GM12878 (cell line): ENCODE measurements around the gene MSRB1. TPM values are rescaled to one million over a fixed set of nuclear protein-coding genes. Genes with fewer than 3 reads are reported as not detected.

Experiments used
- ATAC-seq: fragments of 200-7000 bp; cut with Tn5 transposase; 3 replicates; pipeline ENCODE4 v1.9.1; 2020; ENCODE audit warnings: mild to moderate bottlenecking, moderate library complexity
- BruUV-seq: library from RNA; stranded (reverse); fragments of 400-500 nt; replicated peaks from 2 replicates; lab custom pipeline; 2021; lab: Mats Ljungman, UMichigan
- CTCF ChIA-PET: fragments of 300-600 bp; sonication (Branson Sonifier 250); formaldehyde crosslinking; extraction: SDS; loops from one replicate; lab custom pipeline; 2021; ENCODE audit warnings: inconsistent platforms; lab: Yijun Ruan, JAX
- POLR2A ChIA-PET: fragments of 350-600 bp; formaldehyde crosslinking; extraction: SDS; loops from one replicate; lab custom pipeline; 2021; ENCODE audit warnings: inconsistent platforms; lab: Charles Lee
- RAD21 ChIA-PET: fragments of 300-600 bp; sonication (Branson Sonifier 250); formaldehyde crosslinking; loops from one replicate; lab custom pipeline; 2023; ENCODE audit warnings: antibody characterized with exemption; ENCODE audit not compliant: unreplicated experiment; lab: Charles Lee
- SMC1A ChIA-PET: fragments of 300-600 bp; sonication (Branson Sonifier 250); formaldehyde crosslinking; loops from one replicate; lab custom pipeline; 2023; ENCODE audit not compliant: unreplicated experiment, uncharacterized antibody; lab: Charles Lee
- DNase-seq: peaks from one replicate; pipeline ENCODE4 v3.0.0-alpha.2; 2011; ENCODE audit warnings: low read depth, low spot score
- FAIRE-seq: peaks from 3 replicates; lab custom pipeline; 2011; peaks lifted over from hg19 to GRCh38; lab: Jason Lieb, UNC
- H2AFZ ChIP-seq: 2 replicates; pipeline ENCODE4 v1.6.0; 2011; ENCODE audit warnings: low read depth, low read length, control low read depth; ENCODE audit not compliant: control insufficient read depth
- H3K27ac ChIP-seq: 2 replicates; pipeline ENCODE4 v1.5.1; 2011; ENCODE audit warnings: control low read depth; ENCODE audit not compliant: control insufficient read depth, insufficient read depth
- H3K27me3 ChIP-seq, 2 experiments: replicated peaks in 1 of 2; 2 replicates each; pipeline versions ENCODE4 v1.6.0 to v1.6.1; 2011; ENCODE audit warnings: low read length in 1 of 2; ENCODE audit not compliant: control insufficient read depth in 2 of 2, insufficient read depth in 2 of 2
- H3K36me3 ChIP-seq, 2 experiments: 2 replicates each; pipeline ENCODE4 v1.5.1; 2011; ENCODE audit warnings: low read length in 1 of 2; ENCODE audit not compliant: control insufficient read depth in 2 of 2, insufficient read depth in 2 of 2
- H3K4me1 ChIP-seq: 2 replicates; pipeline ENCODE4 v1.6.1; 2011; ENCODE audit warnings: mild to moderate bottlenecking, low read length, moderate library complexity, mixed read lengths; ENCODE audit not compliant: control insufficient read depth, insufficient read depth
- H3K4me2 ChIP-seq: 2 replicates; pipeline ENCODE4 v1.6.0; 2011; ENCODE audit warnings: control low read depth; ENCODE audit not compliant: control insufficient read depth, insufficient read depth
- H3K4me3 ChIP-seq: fragments of 200-600 bp; sonication (generic); 2 replicates; pipeline ENCODE4 v1.5.1; 2016
- H3K79me2 ChIP-seq: 2 replicates; pipeline ENCODE4 v1.6.0; 2011; ENCODE audit warnings: low read length; ENCODE audit not compliant: control insufficient read depth, insufficient read depth
- H3K9ac ChIP-seq: 2 replicates; pipeline ENCODE4 v1.8.0; 2011; ENCODE audit warnings: low read length, control low read depth, mixed read lengths; ENCODE audit not compliant: control insufficient read depth, insufficient read depth
- H3K9me3 ChIP-seq: replicated peaks from 3 replicates; pipeline ENCODE4 v1.5.1; 2011; ENCODE audit warnings: mild to moderate bottlenecking, low read length; ENCODE audit not compliant: control insufficient read depth, insufficient read depth
- H4K20me1 ChIP-seq: 2 replicates; pipeline ENCODE4 v1.6.0; 2011; ENCODE audit not compliant: control insufficient read depth, insufficient read depth
- E4F1 ChIP-seq: fragments of 450-650 bp; IDR thresholded peaks from 2 replicates; pipeline ENCODE4 v1.6.1; 2018; ENCODE audit warnings: borderline replicate concordance, mild to moderate bottlenecking; ENCODE audit not compliant: partially characterized antibody
- EGR1 ChIP-seq, 2 experiments: IDR thresholded peaks; 1 replicate in 1 of 2; 2 replicates in 1 of 2; pipeline ENCODE4 v1.6.1; 2011 to 2012; ENCODE audit warnings: low read depth in 2 of 2, low read length in 2 of 2, borderline replicate concordance in 1 of 2, mild to moderate bottlenecking in 1 of 2, moderate library complexity in 1 of 2
- ESRRA ChIP-seq: IDR thresholded peaks from 2 replicates; pipeline ENCODE4 v1.6.1; 2012; ENCODE audit warnings: mild to moderate bottlenecking, low read length, improper control_type of control experiment
- ETV6 ChIP-seq, 2 experiments: fragments of 450-650 bp in 1 of 2; IDR thresholded peaks in 1 of 2; conservative IDR thresholded peaks in 1 of 2; 2 replicates each; pipeline ENCODE4 v1.6.1; 2014; ENCODE audit warnings: antibody characterized with exemption in 1 of 2, borderline replicate concordance in 1 of 2, low read depth in 1 of 2, mild to moderate bottlenecking in 1 of 2, moderate library complexity in 1 of 2
- FOS ChIP-seq: IDR thresholded peaks from 3 replicates; pipeline ENCODE4 v1.6.1; 2011; ENCODE audit warnings: borderline replicate concordance; ENCODE audit not compliant: insufficient read length; ENCODE audit errors: extremely low read depth
- MYC ChIP-seq: IDR thresholded peaks from 2 replicates; pipeline ENCODE4 v1.6.1; 2011; ENCODE audit warnings: mild to moderate bottlenecking, low read length, moderate library complexity, inconsistent platforms; ENCODE audit not compliant: insufficient read depth, insufficient replicate concordance, insufficient read length, severe bottlenecking
- PML ChIP-seq: IDR thresholded peaks from 2 replicates; pipeline ENCODE4 v1.6.1; 2012; ENCODE audit warnings: low read length, inconsistent platforms
- SMC3 ChIP-seq: IDR thresholded peaks from 2 replicates; pipeline ENCODE4 v1.6.1; 2011; ENCODE audit warnings: low read length, improper control_type of control experiment, borderline replicate concordance
- TBL1XR1 ChIP-seq: IDR thresholded peaks from 2 replicates; pipeline ENCODE4 v1.6.1; 2012; ENCODE audit warnings: low read depth, low read length, improper control_type of control experiment
- ZBED1 ChIP-seq: IDR thresholded peaks from 2 replicates; pipeline ENCODE4 v1.6.1; 2016; ENCODE audit warnings: borderline replicate concordance
- ZBTB33 ChIP-seq: fragments of 450-650 bp; IDR thresholded peaks from 2 replicates; pipeline ENCODE4 v1.6.1; 2017; ENCODE audit warnings: mild to moderate bottlenecking
- WGBS: methylation state at CpG from one replicate; pipeline ENCODE4 v1.1.6; 2016; ENCODE audit warnings: low lambda C conversion rate; ENCODE audit not compliant: insufficient replicate concordance, insufficient coverage; ENCODE audit errors: missing lambda C conversion rate; 5-methylcytosine and 5-hydroxymethylcytosine counted together
- in situ Hi-C: fragments of 300-500 bp; cut with MboI; formaldehyde crosslinking; loops from 9 replicates; pipeline ENCODE4 v1.14.3; 2018; ENCODE audit warnings: mixed read lengths
- intact Hi-C: fragments of 100-400 bp; cut with micrococcal nuclease; formaldehyde crosslinking; loops from one replicate; pipeline ENCODE4 v1.14.2; 2022; ENCODE audit not compliant: unreplicated experiment
- polyA plus RNA-seq, 11 experiments: library from polyadenylated mRNA; depleted of rRNA in 4 of 11; unstranded in 6 of 11; stranded (reverse) in 5 of 11; fragments of >200 nt; fragmentation: Nextera tagmentation in 4 of 11; fragmentation: Illumina TruSeq in 1 of 11; extraction: Ambion mirVana in 4 of 11; extraction: Trizol in 1 of 11; gene quantifications; 1 replicate in 1 of 11; 2 replicates in 10 of 11; pipeline versions ENCODE4 v1.2.1 to v1.2.3, GENCODE V29; 2011 to 2016; ENCODE audit warnings: inconsistent platforms in 2 of 11, missing spikeins in 2 of 11, low read depth in 1 of 11
- total RNA-seq, 4 experiments: library from RNA; depleted of rRNA in 3 of 4; stranded (reverse); fragments of >200 nt in 3 of 4; fragmentation: Illumina TruSeq in 1 of 4; extraction: Trizol in 1 of 4; gene quantifications; 2 replicates each; pipeline versions ENCODE4 v1.2.1 to v1.2.3, GENCODE V29; 2013 to 2021
- TF ChIP-seq, protein P1 (sequence below): IDR thresholded peaks from 2 replicates; pipeline ENCODE4 v1.6.1; 2012; ENCODE audit warnings: low read length, inconsistent platforms
- TF ChIP-seq, protein P2 (sequence below): IDR thresholded peaks from 2 replicates; pipeline ENCODE4 v1.6.1; 2011; ENCODE audit warnings: mild to moderate bottlenecking, low read depth, low read length, moderate library complexity; ENCODE audit not compliant: insufficient replicate concordance

The MSRB1 gene
- total and polyA plus RNA-seq, 10 of the 15 experiments (the other 5 are each of a cell fraction or from before 2014, with no cell fraction given): 5.1 to 48.6 (median 25.7) TPM

DNA sequence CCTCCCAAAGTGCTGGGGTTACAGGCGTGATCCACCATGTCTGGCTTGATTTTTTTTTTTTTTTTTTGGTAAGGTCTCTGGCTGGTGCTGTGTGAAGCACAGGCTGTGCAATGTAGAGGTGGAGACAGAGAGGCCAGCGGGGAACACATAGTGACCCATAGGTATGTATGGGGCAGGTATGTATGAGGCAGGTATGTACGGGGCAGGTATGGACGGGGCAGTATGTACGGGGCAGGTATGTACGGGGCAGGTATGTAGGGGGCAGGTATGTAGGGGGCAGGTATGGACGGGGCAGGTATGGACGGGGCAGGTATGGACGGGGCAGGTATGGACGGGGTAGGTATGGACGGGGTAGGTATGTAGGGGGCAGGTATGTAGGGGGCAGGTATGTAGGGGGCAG, 6.5 kb upstream of the MSRB1 start (continued):
- TF ChIP-seq PML: no peak
- TF ChIP-seq, protein P1, sequence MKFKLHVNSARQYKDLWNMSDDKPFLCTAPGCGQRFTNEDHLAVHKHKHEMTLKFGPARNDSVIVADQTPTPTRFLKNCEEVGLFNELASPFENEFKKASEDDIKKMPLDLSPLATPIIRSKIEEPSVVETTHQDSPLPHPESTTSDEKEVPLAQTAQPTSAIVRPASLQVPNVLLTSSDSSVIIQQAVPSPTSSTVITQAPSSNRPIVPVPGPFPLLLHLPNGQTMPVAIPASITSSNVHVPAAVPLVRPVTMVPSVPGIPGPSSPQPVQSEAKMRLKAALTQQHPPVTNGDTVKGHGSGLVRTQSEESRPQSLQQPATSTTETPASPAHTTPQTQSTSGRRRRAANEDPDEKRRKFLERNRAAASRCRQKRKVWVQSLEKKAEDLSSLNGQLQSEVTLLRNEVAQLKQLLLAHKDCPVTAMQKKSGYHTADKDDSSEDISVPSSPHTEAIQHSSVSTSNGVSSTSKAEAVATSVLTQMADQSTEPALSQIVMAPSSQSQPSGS: no peak
- TF ChIP-seq MYC: no peak

DNA sequence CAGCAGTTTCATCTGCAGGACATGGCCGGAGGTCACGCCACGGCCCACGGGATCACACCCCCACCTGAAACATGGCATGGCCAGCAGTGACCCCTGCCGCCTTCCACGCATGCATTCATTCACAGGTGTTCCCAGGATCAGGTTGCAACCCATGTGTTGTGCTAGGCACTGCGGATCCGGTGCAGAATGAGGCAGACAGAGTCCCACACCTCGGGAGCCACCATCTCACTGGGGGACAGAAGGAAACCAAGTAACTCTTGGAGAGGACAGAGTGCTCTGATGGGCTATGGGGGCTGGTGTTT, 4.3 kb upstream of the MSRB1 start:
- no TSS peak for BruUV-seq
- Histone ChIP-seq H2AFZ (no peak overlapping the region), H3K4me2 (no peak overlapping the region), H4K20me1 (no peaks in the 10 kb centered on the region), H3K27ac (no peak overlapping the region), H3K79me2 (peaks cover 6% of the 10 kb centered on the region), H3K9me3 (no peaks in the 10 kb centered on the region), H3K4me1 (peaks cover 7% of the 10 kb centered on the region; the same call in 1 of the 2 replicates), H3K27me3 (no peaks in the 10 kb centered on the region; a peak in 1 of 4 replicates), H3K9ac (no peak overlapping the region), H3K4me3 (no peak overlapping the region), H3K36me3 (no peaks in the 10 kb centered on the region)
- in situ Hi-C loops (no loop called here), intact Hi-C loops (no loop called here)
- ATAC-seq (no peak), DNase-seq (no peak), FAIRE-seq (no peak)
- ChIA-PET SMC1A (no interaction called here), CTCF (no interaction called here), POLR2A (interaction anchor here (0.7 kb wide), 1 partner anchor 164 kb away, joined by 3 read pairs; the partner anchor contains the start of gene NUBP2), RAD21 (no interaction called here)
- WGBS: 68% methylated on average over 9 of the region's 9 CpGs
- TF ChIP-seq, protein P2, sequence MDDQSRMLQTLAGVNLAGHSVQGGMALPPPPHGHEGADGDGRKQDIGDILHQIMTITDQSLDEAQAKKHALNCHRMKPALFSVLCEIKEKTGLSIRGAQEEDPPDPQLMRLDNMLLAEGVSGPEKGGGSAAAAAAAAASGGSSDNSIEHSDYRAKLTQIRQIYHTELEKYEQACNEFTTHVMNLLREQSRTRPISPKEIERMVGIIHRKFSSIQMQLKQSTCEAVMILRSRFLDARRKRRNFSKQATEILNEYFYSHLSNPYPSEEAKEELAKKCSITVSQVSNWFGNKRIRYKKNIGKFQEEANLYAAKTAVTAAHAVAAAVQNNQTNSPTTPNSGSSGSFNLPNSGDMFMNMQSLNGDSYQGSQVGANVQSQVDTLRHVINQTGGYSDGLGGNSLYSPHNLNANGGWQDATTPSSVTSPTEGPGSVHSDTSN: no peak
- TF ChIP-seq EGR1 (IDR thresholded peaks at IDR 0.05; ENCODE audit: borderline replicate concordance in 1 of 2, low read depth in 2 of 2, low read length in 2 of 2) (no peak), SMC3 (no peak), TBL1XR1 (no peak), FOS (no peak), E4F1 (no peak), ZBTB33 (no peak), ZBED1 (no peak), ETV6 (conservative IDR thresholded peaks at IDR 0.05 in 1 of 2, IDR thresholded peaks at IDR 0.05 in 1 of 2; ENCODE audit: borderline replicate concordance in 1 of 2, low read depth in 1 of 2) (no peak), ESRRA (no peak)
